Fibroblast of lung (primary cell): Measurements from ENCODE around the gene XYLB. TPM values are rescaled to one million over a fixed set of nuclear protein-coding genes. Genes with fewer than 3 reads are reported as not detected.
"Not testable (repeated sequence)": the region's sequence is repeated elsewhere in the genome, so short reads cannot be mapped to it uniquely, and the experiment has no call there.

Experiments
- DNase-seq, 2 donors: peaks; one replicate each; pipeline versions ENCODE4 v3.0.0 to v3.0.0-alpha.2; 2010; ENCODE audit warnings: low read depth in 2 of 2
- H2AFZ ChIP-seq: 2 replicates; pipeline ENCODE4 v1.5.1; 2012; ENCODE audit warnings: low read length, control low read depth, inconsistent platforms
- H3K27ac ChIP-seq: 2 replicates; pipeline ENCODE4 v1.5.1; 2011; ENCODE audit warnings: low read length, control low read depth; ENCODE audit not compliant: insufficient read depth
- H3K27me3 ChIP-seq: 2 replicates; pipeline ENCODE4 v1.5.1; 2011; ENCODE audit warnings: mild to moderate bottlenecking, low read length; ENCODE audit not compliant: control insufficient read depth, insufficient read depth
- H3K36me3 ChIP-seq: 2 replicates; pipeline ENCODE4 v1.5.1; 2011; ENCODE audit warnings: low read length; ENCODE audit not compliant: control insufficient read depth, insufficient read depth
- H3K4me1 ChIP-seq: 2 replicates; pipeline ENCODE4 v1.5.1; 2011; ENCODE audit warnings: low read length; ENCODE audit not compliant: control insufficient read depth, insufficient read depth; ENCODE audit errors: extremely low read depth
- H3K4me2 ChIP-seq: 2 replicates; pipeline ENCODE4 v1.5.1; 2011; ENCODE audit warnings: low read length, control low read depth; ENCODE audit not compliant: insufficient read depth; ENCODE audit errors: extremely low read depth
- H3K4me3 ChIP-seq, 4 experiments: fragments of 200-600 bp in 1 of 4; sonication (generic) in 1 of 4; replicated peaks in 1 of 4; 2 replicates each; pipeline ENCODE4 v1.5.1; 2011 to 2016; ENCODE audit warnings: low read length in 4 of 4, low read depth in 3 of 4, mild to moderate bottlenecking in 3 of 4, control low read depth in 2 of 4, inconsistent platforms in 1 of 4, mixed read lengths in 1 of 4; ENCODE audit not compliant: insufficient read depth in 1 of 4; ENCODE audit errors: control extremely low read depth in 1 of 4
- H3K79me2 ChIP-seq: 2 replicates; pipeline ENCODE4 v1.5.1; 2012; ENCODE audit warnings: mild to moderate bottlenecking, low read length, inconsistent platforms; ENCODE audit not compliant: control insufficient read depth, insufficient read depth
- H3K9ac ChIP-seq: 2 replicates; pipeline ENCODE4 v1.5.1; 2011; ENCODE audit warnings: mild to moderate bottlenecking, low read length, control low read depth; ENCODE audit not compliant: insufficient read depth
- H3K9me3 ChIP-seq: 2 replicates; pipeline ENCODE4 v1.5.1; 2012; ENCODE audit warnings: low read depth, low read length; ENCODE audit not compliant: control insufficient read depth, insufficient read depth
- H4K20me1 ChIP-seq: 2 replicates; pipeline ENCODE4 v1.5.1; 2011; ENCODE audit warnings: low read length; ENCODE audit not compliant: control insufficient read depth, insufficient read depth; ENCODE audit errors: extremely low read depth
- CTCF ChIP-seq, 2 donors: IDR thresholded peaks in 1 of 2; conservative IDR thresholded peaks in 1 of 2; 1 replicate in 1 of 2; 2 replicates in 1 of 2; pipeline ENCODE4 v1.5.1; 2011 to 2012; ENCODE audit warnings: low read length in 2 of 2, control low read depth in 1 of 2, inconsistent platforms in 1 of 2, low read depth in 1 of 2, mild to moderate bottlenecking in 1 of 2
- EZH2 ChIP-seq: IDR thresholded peaks from 2 replicates; pipeline ENCODE4 v1.5.1; 2012; ENCODE audit warnings: low read length, control low read depth, mild to moderate bottlenecking; ENCODE audit errors: missing control alignments
- polyA plus RNA-seq, 2 donors: library from polyadenylated mRNA; depleted of rRNA in 1 of 2; stranded (reverse) in 1 of 2; unstranded in 1 of 2; fragments of >200 nt; gene quantifications; 2 replicates each; pipeline ENCODE4 v1.2.1, GENCODE V29; 2011 to 2012; ENCODE audit warnings: missing spikeins in 1 of 2
- total RNA-seq: library from RNA; depleted of rRNA; stranded (reverse); fragments of >200 nt; gene quantifications from 2 replicates; pipeline ENCODE4 v1.2.1, GENCODE V29; 2014

Gene XYLB
- total and polyA plus RNA-seq, 2 donors (not counting 1 experiment from before 2014, with no cell fraction given), result 2.2 to 5.1 TPM

- DNase-seq, H3K4me2 ChIP-seq: not testable (repeated sequence)
These were observed 25.9 kb upstream of the XYLB start for GRCh38 chr3:38320638-38321037.

GRCh38 chr3:38323060-38323459, 23.5 kb upstream of the XYLB start:
- H3K4me2 ChIP-seq, result no peak overlapping the region
- H3K4me3 ChIP-seq, result no peak overlapping the region
- no peaks in the 10 kb centered on the region for H3K79me2 ChIP-seq
- H3K27ac ChIP-seq, result no peak overlapping the region
- H3K9ac ChIP-seq, result no peak overlapping the region
- H3K9me3 ChIP-seq, result no peaks in the 10 kb centered on the region
- no peaks in the 10 kb centered on the region for H3K4me1 ChIP-seq
- DNase-seq, result no peak
- H4K20me1 ChIP-seq, result no peaks in the 10 kb centered on the region
- no peak overlapping the region for H2AFZ ChIP-seq
- peaks cover 2% of the 10 kb centered on the region for H3K27me3 ChIP-seq
- no peaks in the 10 kb centered on the region for H3K36me3 ChIP-seq
- no peak for TF ChIP-seq CTCF (conservative IDR thresholded peaks at IDR 0.05 in 1 of 2, IDR thresholded peaks at IDR 0.05 in 1 of 2; ENCODE audit: low read depth in 1 of 2, low read length in 2 of 2)
- TF ChIP-seq EZH2, result no peak

More at GRCh38 chr3:38320638-38321037, 25.9 kb upstream of the XYLB start:
- not testable (repeated sequence) for H3K27ac ChIP-seq, H2AFZ ChIP-seq, H4K20me1 ChIP-seq, H3K27me3 ChIP-seq, H3K9ac ChIP-seq, H3K9me3 ChIP-seq, H3K36me3 ChIP-seq, H3K4me3 ChIP-seq, H3K4me1 ChIP-seq, H3K79me2 ChIP-seq

GRCh38 chr3:38325256-38325655, 21.3 kb upstream of the XYLB start:
- no peak for DNase-seq
- no peaks in the 10 kb centered on the region for H3K79me2 ChIP-seq
- H3K27me3 ChIP-seq, result peaks cover 2% of the 10 kb centered on the region
- no peak overlapping the region for H3K4me3 ChIP-seq
- no peak for TF ChIP-seq CTCF (conservative IDR thresholded peaks at IDR 0.05 in 1 of 2, IDR thresholded peaks at IDR 0.05 in 1 of 2; ENCODE audit: low read depth in 1 of 2, low read length in 2 of 2)
- TF ChIP-seq EZH2, result no peak
- H3K27ac ChIP-seq, result no peak overlapping the region
- H3K4me2 ChIP-seq, result no peak overlapping the region
- H3K4me1 ChIP-seq, result no peaks in the 10 kb centered on the region
- no peaks in the 10 kb centered on the region for H3K9me3 ChIP-seq
- H3K36me3 ChIP-seq, result no peaks in the 10 kb centered on the region
- H4K20me1 ChIP-seq, result no peaks in the 10 kb centered on the region
- no peak overlapping the region for H3K9ac ChIP-seq
- H2AFZ ChIP-seq, result no peak overlapping the region
